ENCODE data around the gene CBX5.
"Not testable (repeated sequence)": the region's sequence is repeated elsewhere in the genome, so short reads cannot be mapped to it uniquely, and the experiment has no call there.

The CBX5 gene

DNA sequence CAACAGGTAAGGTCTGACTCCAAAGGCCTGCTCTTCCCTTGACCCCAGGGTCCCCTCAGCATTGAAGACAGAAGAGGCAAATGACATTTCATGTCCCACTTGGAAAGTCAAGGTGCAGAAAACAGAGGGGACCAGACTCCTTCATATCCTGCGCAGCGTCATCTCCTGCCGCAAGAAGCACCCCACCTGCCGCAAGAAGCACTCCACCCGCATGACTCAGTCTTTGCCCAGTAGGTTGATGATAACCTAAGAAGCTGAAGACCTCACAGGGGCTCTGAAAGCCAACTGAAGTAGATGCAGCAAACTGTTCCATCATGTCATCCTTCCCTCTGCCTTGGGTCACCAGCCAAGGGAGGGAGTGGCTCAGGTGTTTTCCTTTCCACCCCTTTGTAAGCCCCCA lies 79.5 kb downstream of the CBX5 start:
- no peak for FAIRE-seq

DNA sequence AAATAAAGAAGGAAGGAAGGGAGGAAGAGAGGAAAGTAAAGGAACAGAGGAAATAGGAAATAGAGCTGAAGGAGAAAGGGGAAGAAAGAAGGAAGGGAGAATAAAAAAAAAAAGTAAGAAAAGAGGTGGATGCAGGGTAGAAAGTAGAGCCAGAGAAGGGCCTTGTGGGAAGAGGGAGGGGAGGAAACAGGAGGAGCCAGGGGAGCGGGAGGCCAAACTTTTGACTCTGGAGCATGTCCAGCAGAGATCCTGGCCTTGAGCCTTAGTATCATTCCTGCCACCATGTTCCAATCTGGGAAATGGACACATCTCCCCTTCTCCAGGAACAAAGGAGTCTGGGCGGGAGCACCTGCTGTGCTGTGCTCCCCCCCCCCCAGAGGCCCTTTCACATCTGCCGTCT lies 80.0 kb downstream of the CBX5 start:
- FAIRE-seq, result no peak
- no peak for DNase-seq (ENCODE audit: low spot score)

More for the DNA sequence above, 79.5 kb downstream of the CBX5 start:
- no peak for DNase-seq (ENCODE audit: low spot score)

DNA sequence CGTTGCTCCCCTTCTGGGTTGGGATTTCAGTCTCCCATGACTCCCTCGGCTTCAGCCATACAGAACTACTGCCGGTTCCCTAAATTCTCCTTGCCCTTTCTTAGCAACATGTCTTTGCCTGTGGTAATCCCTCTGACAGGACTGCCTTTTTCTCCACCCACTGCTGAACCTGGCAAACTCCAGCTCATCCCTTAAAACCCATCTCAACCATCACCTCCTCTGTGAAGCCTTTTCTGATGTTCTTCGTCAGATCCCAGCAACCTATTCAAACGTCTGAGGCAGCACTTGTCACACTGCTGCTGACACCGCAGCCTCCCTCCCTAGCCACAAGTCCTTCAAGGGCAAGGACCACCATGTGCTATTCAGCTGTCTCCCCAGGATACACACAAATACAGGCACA lies 80.9 kb downstream of the CBX5 start:
- FAIRE-seq (no peak), DNase-seq (ENCODE audit: low spot score) (no peak)

- FAIRE-seq (no peak), DNase-seq (ENCODE audit: low spot score) (no peak)
These were observed 82.5 kb downstream of the CBX5 start for GRCh38 chr12:54197431-54197909.

- FAIRE-seq, result no peak
- DNase-seq (ENCODE audit: low spot score), result no peak
These were observed 82.9 kb downstream of the CBX5 start for GRCh38 chr12:54197010-54197409.

DNA sequence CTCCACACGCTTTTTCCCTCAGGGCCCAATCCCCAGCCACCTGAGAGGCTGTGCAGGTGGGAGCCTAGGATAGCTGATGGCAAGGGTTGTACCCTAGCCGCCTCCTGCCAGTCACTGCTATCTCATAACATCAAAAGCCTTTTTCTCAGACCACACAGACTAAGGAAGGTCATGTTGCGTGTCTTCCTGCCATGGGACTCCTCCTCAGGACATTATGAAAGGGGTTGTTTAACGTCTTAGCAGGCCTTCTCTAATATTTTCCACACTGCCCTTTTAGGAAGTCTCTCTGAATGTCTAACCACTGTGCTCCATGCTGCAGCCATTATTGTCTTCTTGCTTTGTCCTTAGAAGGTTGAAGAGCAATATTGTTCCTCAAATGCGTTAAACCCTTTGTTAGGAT lies 83.5 kb downstream of the CBX5 start:
- FAIRE-seq (no peak), DNase-seq (ENCODE audit: low spot score) (no peak)

GRCh38 chr12:54195737-54196347 lies 84.1 kb downstream of the CBX5 start:
- DNase-seq (ENCODE audit: low spot score), result peak; percentile 12
- no peak for FAIRE-seq

DNA sequence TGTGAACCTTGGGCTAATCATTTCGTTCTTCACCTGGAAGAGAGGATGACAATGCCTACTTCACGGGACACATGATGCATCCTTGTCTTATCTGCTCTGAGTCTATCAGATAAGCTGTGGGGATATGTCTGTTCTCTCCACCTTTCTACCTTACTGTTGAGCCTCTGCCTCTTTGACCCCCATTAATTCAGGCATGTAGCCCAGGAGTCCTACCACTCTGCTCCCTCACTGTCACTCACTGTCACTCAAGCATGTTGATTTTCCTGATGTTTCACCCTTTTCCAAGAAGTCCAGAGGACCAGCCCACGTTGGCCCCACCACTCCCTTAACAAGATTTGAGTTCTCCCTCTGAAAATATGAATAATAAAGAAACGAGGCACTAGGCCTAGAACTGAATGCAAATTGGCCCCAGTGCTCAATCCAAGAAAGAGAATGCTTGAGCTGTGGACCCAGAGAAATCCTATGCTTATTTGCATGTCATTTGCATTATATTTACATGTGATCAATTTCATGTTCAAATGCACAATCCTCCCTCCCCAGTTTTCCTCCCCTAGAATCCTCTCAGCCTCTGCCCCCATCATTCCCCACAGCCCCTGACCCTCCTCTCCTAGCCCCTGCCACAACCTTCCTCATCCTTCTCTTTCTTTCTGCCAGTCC lies 84.7 kb downstream of the CBX5 start:
- no peak for DNase-seq (ENCODE audit: low spot score)
- FAIRE-seq, result no peak

- DNase-seq (ENCODE audit: low spot score); FAIRE-seq: not testable (repeated sequence)
These were observed 85.3 kb downstream of the CBX5 start for GRCh38 chr12:54194611-54195010.

DNA sequence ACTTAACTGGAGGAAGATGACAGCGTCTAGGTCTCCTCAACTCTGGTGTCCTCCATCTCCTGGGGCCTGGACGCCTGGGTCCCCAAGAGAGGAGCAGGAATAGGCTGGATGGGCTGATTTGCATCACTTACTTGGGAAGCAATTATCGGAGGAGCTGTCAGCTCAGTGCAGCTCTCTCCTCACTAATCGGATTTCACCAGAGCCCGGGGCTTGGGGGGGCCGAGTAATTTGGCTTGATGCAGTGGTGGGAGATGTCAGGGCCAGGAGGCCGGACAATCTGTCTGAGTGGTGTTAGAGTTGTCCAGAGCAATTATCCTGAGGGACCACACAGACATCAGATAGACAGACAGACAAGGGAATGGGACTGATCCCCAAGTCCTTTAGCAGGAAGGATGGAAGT lies 86.5 kb downstream of the CBX5 start:
- FAIRE-seq (no peak), DNase-seq (ENCODE audit: low spot score) (no peak)

DNA sequence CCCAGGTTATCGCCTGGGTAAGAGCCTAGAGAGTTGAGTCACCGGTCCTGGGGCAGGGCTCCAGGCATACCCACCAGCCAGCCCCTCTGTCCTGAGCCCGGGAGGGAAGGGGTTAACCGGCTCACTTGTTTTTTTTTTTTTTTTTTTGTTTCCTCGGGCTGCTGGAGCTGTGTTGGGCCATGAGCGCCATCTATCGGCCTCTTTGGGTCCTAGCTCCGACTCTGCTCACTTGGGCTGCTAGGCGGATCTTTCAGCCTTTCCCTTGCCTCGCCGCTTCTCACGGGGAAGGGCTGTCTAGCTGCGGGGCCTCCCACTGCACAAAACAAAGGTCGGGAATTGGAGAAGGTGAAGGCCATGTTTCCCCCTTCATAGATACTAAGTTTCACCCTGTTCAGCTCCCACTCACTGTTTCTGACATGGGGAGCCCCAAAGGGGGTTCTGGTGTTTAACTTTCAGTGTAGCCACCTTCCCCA lies 88.3 kb downstream of the CBX5 start:
- FAIRE-seq, result no peak
- DNase-seq (ENCODE audit: low spot score), result peak; percentile 63

DNA sequence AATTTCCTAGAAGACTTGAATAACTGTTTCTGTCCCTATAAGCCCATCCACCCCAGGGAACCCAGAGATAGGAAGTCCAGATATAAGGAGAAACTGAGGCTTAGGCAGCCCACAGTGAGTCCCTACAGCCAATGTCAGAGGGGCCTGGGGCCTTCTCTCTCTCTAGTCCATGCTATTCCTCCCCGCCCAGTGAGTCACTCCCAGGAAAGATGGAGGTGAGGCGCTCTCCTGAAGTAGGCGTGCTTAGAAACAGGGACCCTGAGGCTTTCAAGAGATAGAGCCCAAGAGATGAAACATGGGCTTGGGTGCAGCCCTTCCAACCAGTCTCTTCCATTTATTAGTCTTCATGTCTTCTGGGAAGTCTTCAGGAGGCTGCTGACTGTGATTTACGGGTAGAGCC lies 88.8 kb downstream of the CBX5 start:
- DNase-seq (ENCODE audit: low spot score) (no peak), FAIRE-seq (no peak)

GRCh38 chr12:54189198-54189539 lies 90.8 kb downstream of the CBX5 start:
- FAIRE-seq (no peak), DNase-seq (ENCODE audit: low spot score) (no peak)

DNA sequence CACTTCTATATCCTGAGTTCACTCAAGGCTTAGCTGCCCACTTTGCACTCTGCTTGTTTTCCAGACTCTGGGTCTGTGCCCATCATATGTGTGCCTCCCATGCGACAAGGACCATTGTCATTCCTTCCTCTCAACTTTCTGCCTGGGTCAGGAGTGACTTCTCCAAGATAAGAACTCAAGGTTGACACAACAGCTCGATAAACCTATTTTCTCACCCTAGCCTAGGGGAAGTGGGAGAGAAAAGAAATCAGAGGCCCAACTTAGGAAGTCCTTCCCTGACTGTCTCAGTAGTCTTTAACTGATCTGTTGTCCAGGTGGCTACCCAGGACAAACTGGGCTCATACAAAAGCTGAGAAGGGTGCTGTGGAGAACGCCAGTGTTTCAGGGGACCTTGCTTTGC lies 92.8 kb downstream of the CBX5 start:
- FAIRE-seq, result no peak
- DNase-seq (ENCODE audit: low spot score), result no peak

DNA sequence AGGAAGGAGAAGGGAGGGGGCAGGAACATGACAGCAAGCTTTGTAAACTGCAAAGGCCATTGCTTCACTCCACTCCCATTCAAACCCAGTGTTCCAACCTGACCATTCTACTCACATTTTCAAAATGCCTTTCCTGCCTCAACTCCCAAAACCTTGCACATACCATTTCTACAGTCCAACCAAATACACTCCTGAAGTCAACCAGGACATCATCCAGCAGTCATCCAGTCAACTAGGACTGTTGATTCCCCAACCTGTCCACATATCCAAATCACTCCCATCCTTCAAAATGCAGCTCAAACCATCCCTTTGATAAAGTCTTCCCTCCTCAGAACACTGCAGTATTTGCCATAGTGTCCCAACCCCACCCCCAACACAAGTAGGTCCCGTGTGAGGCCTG lies 94.0 kb downstream of the CBX5 start:
- DNase-seq (ENCODE audit: low spot score) (no peak), FAIRE-seq (no peak)

DNA sequence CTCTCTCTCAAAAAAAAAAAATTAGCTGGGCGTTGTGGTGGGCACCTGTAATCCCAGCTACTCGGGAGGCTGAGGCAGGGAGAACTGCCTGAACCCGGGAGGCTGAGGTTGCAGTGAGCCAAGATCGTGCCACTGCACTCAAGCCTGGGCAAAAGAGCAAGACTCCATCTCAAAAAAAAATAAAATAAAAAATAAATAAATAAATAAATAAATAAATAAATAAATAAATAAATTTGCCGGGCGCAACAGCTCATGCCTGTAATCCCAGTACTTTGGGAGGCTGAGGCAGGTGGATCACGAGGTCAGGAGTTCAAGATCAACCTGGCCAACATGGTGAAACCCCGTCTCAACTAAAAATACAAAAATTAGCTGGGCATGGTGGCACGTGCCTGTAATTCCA lies 94.6 kb downstream of the CBX5 start:
- not testable (repeated sequence) for DNase-seq (ENCODE audit: low spot score); FAIRE-seq

DNA sequence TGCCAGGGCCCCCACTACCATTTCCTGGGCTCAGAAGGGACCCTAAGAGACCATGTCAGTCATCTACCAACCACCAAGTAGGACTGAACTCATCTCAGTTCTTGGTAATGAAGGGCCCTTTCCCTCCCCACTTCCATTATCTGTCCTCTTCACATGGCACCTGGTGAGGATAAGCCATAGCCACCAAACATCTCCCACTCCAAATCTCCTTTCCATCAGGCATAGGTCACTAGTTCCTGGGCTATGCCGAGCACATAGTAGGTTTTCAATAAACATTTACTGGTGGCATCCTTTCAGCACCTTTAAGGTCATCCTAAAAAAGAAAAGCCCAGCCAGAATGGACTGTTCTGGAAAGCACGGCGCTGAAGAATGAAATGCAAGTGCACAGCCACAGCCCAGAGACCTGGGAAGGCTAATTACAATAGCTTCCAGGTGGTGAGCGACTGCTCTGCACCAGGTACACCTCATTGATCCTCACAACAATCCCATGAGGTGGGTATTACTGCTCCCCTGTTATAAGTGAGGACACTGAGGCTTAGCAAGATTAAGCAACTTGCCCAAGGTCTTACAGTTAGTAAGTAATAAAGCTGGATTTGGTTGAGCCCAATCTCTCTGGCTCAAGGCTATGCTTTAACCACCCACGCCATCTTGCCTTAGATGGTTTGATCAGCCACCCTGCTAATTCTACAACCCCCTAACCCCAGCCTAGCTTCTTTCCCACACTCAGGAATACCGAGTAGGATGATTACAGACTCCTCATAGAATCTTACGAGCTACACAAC lies 95.7 kb downstream of the CBX5 start:
- no peak for FAIRE-seq
- DNase-seq (ENCODE audit: low spot score), result no peak

- DNase-seq (ENCODE audit: low spot score) (no peak), FAIRE-seq (no peak)
These were observed 96.9 kb downstream of the CBX5 start for GRCh38 chr12:54182981-54183380.

GRCh38 chr12:54182086-54182485 lies 97.8 kb downstream of the CBX5 start:
- FAIRE-seq (no peak), DNase-seq (ENCODE audit: low spot score) (no peak)
